Panc1 (cell line): ENCODE results near the gene RPS6KB2. TPM values are rescaled to one million over a fixed set of nuclear protein-coding genes. Genes with fewer than 3 reads are reported as not detected.

Experiments
- ATAC-seq: fragments of 200-7000 bp; cut with Tn5 transposase; 2 replicates; pipeline ENCODE4 v1.9.1; 2020; ENCODE audit warnings: mild to moderate bottlenecking, moderate library complexity
- BruUV-seq: library from RNA; stranded (reverse); fragments of 400-500 nt; replicated peaks from 2 replicates; lab custom pipeline; 2021; lab: Mats Ljungman, UMichigan
- CTCF ChIA-PET: fragments of 300-600 bp; sonication (Branson Sonifier 250); formaldehyde crosslinking; loops from one replicate; lab custom pipeline; 2022; ENCODE audit warnings: antibody characterized with exemption; lab: Charles Lee
- POLR2A ChIA-PET: fragments of 300-600 bp; sonication (Branson Sonifier 250); formaldehyde crosslinking; loops from one replicate; lab custom pipeline; 2022; ENCODE audit warnings: antibody characterized with exemption; lab: Charles Lee
- DNase-seq: peaks from one replicate; pipeline ENCODE4 v3.0.0-alpha.2; 2010; ENCODE audit warnings: low read depth, low spot score
- H3K27ac ChIP-seq: 2 replicates; pipeline ENCODE4 v1.5.1; 2011; ENCODE audit warnings: mild to moderate bottlenecking, low read length, inconsistent platforms
- H3K27me3 ChIP-seq: fragments of 200-500 bp; sonication (Bioruptor generic); 2 replicates; pipeline ENCODE4 v1.6.0; 2014; ENCODE audit warnings: low read length, inconsistent platforms; ENCODE audit not compliant: control insufficient read depth, insufficient read depth
- H3K36me3 ChIP-seq: fragments of 200-500 bp; sonication (Bioruptor generic); 2 replicates; pipeline ENCODE4 v1.5.1; 2014; ENCODE audit warnings: inconsistent platforms, mild to moderate bottlenecking, low read length, moderate library complexity; ENCODE audit not compliant: control insufficient read depth, insufficient read depth
- H3K4me1 ChIP-seq: 2 replicates; pipeline ENCODE4 v1.5.1; 2011; ENCODE audit warnings: inconsistent platforms, mild to moderate bottlenecking, low read length, moderate library complexity; ENCODE audit not compliant: control insufficient read depth, insufficient read depth
- H3K4me3 ChIP-seq, 2 experiments: 2 replicates each; pipeline ENCODE4 v1.5.1; 2011 to 2012; ENCODE audit warnings: low read depth in 2 of 2, low read length in 2 of 2, mild to moderate bottlenecking in 2 of 2, inconsistent platforms in 1 of 2, moderate library complexity in 1 of 2
- H3K9me3 ChIP-seq: fragments of 200-500 bp; sonication (Bioruptor generic); 2 replicates; pipeline ENCODE4 v1.5.1; 2014; ENCODE audit warnings: low read depth, mild to moderate bottlenecking, inconsistent platforms, low read length, moderate library complexity; ENCODE audit not compliant: control insufficient read depth, insufficient read depth
- CTCF ChIP-seq: fragments of 450-650 bp; IDR thresholded peaks from 2 replicates; pipeline ENCODE4 v1.5.1; 2017; ENCODE audit warnings: mild to moderate bottlenecking
- POLR2AphosphoS5 ChIP-seq: IDR thresholded peaks from 2 replicates; pipeline ENCODE4 v1.6.1; 2012; ENCODE audit warnings: mild to moderate bottlenecking, low read depth, low read length, moderate library complexity
- REST ChIP-seq, 2 experiments: IDR thresholded peaks; 2 replicates each; pipeline ENCODE4 v1.6.1; 2011 to 2012; ENCODE audit warnings: low read depth in 2 of 2, control low read depth in 1 of 2, low read length in 1 of 2, mild to moderate bottlenecking in 1 of 2, moderate library complexity in 1 of 2; ENCODE audit not compliant: insufficient read depth in 1 of 2
- SIN3A ChIP-seq: IDR thresholded peaks from 2 replicates; pipeline ENCODE4 v1.6.1; 2012; ENCODE audit warnings: low read depth, mild to moderate bottlenecking, low read length, moderate library complexity, borderline replicate concordance; ENCODE audit not compliant: insufficient read depth
- TCF7L2 ChIP-seq: IDR thresholded peaks from 2 replicates; pipeline ENCODE4 v1.6.1; 2011; ENCODE audit warnings: mild to moderate bottlenecking, low read depth, low read length, inconsistent platforms
- in situ Hi-C: cut with HindIII; loops from 2 replicates; pipeline ENCODE4 v1.10.0; 2016; ENCODE audit warnings: low sequenced_read_pairs, low pct_unique_long_range_greater_than_20kb
- intact Hi-C: fragments of 100-400 bp; cut with micrococcal nuclease; formaldehyde crosslinking; loops from one replicate; pipeline ENCODE4 v1.10.0; 2022; ENCODE audit not compliant: unreplicated experiment
- total RNA-seq: library from RNA; stranded (reverse); gene quantifications from one replicate; pipeline ENCODE4 v1.2.1, GENCODE V29; 2021; ENCODE audit not compliant: unreplicated experiment

RPS6KB2 gene
- total RNA-seq, 1 experiment from 2014 or later: 68.5 TPM

- DNase-seq: no peak
- H3K27me3 ChIP-seq: no peaks in the 10 kb centered on the region
- in situ Hi-C loops: no loop called here
- TF ChIP-seq SIN3A: no peak
- TF ChIP-seq POLR2AphosphoS5: 0 out of 2 replicates have a peak, but pooled peaks have one; percentile 13
- H3K4me1 ChIP-seq: peaks cover 46% of the 10 kb centered on the region
- peak overlapping the region; percentile 87 for H3K27ac ChIP-seq
- ChIA-PET CTCF (interaction anchor here (0.7 kb wide), 1 partner anchor 683 kb away, joined by 4 read pairs; no protein-coding TSS in a partner anchor), POLR2A (interaction anchor here (0.6 kb wide), 1 partner anchor 54 kb away, joined by 5 read pairs; no protein-coding TSS in a partner anchor)
- ATAC-seq: peak; percentile 16
- BruUV-seq: no TSS peak
- intact Hi-C loops: no loop called here
- H3K9me3 ChIP-seq: no peaks in the 10 kb centered on the region
- H3K4me3 ChIP-seq: peak overlapping the region; percentile 78 to 87
- H3K36me3 ChIP-seq: peaks cover 2% of the 10 kb centered on the region; the same call in 1 of the 2 replicates
Measured at GRCh38 chr11:67442504-67443404, 14.5 kb downstream of the RPS6KB2 start.

- BruUV-seq: no TSS peak
- Histone ChIP-seq H3K27ac (no peak overlapping the region), H3K9me3 (no peaks in the 10 kb centered on the region), H3K36me3 (no peaks in the 10 kb centered on the region), H3K4me1 (peaks cover 18% of the 10 kb centered on the region), H3K27me3 (no peaks in the 10 kb centered on the region), H3K4me3 (no peak overlapping the region)
- TF ChIP-seq REST (IDR thresholded peaks at IDR 0.05; ENCODE audit: insufficient read depth in 1 of 2, low read depth in 2 of 2, low read length in 1 of 2): no peak
- intact Hi-C loops (no loop called here), in situ Hi-C loops (no loop called here)
- POLR2A ChIA-PET: no interaction called here
- DNase-seq (no peak), ATAC-seq (no peak)
- CTCF ChIA-PET: no interaction called here
Measured at GRCh38 chr11:67445515-67445914, 17.2 kb downstream of the RPS6KB2 start.

- no peaks in the 10 kb centered on the region for H3K9me3 ChIP-seq
- H3K36me3 ChIP-seq: no peaks in the 10 kb centered on the region
- ChIA-PET CTCF (no interaction called here), POLR2A (no interaction called here)
- in situ Hi-C loops (no loop called here), intact Hi-C loops (no loop called here)
- H3K27me3 ChIP-seq: no peaks in the 10 kb centered on the region
- no peak for ATAC-seq
- no peaks in the 10 kb centered on the region for H3K4me1 ChIP-seq
- BruUV-seq: no TSS peak
- no peak overlapping the region for H3K27ac ChIP-seq
- TF ChIP-seq POLR2AphosphoS5 (no peak), SIN3A (no peak), CTCF (no peak), REST (IDR thresholded peaks at IDR 0.05; ENCODE audit: insufficient read depth in 1 of 2, low read depth in 2 of 2, low read length in 1 of 2) (no peak), TCF7L2 (no peak)
- no peak for DNase-seq
- no peak overlapping the region for H3K4me3 ChIP-seq
Measured at GRCh38 chr11:67448220-67448609, 19.9 kb downstream of the RPS6KB2 start.
